Stimulated activated effector memory CD8-positive, alpha-beta T cell treated with anti-CD3 and anti-CD28 coated beads, Interleukin-12 subunit alpha, Interleukin-12 subunit beta, amount 100 ng/mL, for 72 hours (primary cell): ENCODE results near the gene PTPN7.

Experiments
- ATAC-seq: fragments of 150-1000 bp; cut with Tn5 transposase; 2 replicates; pipeline ENCODE4 v1.10.0; 2021
- DNase-seq, 2 donors: peaks; one replicate each; pipeline ENCODE4 v3.0.0; 2021 to 2022; ENCODE audit warnings: low spot score in 2 of 2
- H3K27ac Mint-ChIP-seq: one replicate; pipeline ENCODE4 v1.8.0; 2022; ENCODE audit warnings: mild to moderate bottlenecking, mixed read lengths
- H3K36me3 Mint-ChIP-seq: one replicate; pipeline ENCODE4 v1.8.0; 2022; ENCODE audit warnings: mild to moderate bottlenecking, mixed read lengths
- H3K4me1 Mint-ChIP-seq: one replicate; pipeline ENCODE4 v1.8.0; 2022; ENCODE audit warnings: mixed read lengths
- H3K4me3 Mint-ChIP-seq: one replicate; pipeline ENCODE4 v1.8.0; 2022; ENCODE audit warnings: mild to moderate bottlenecking, mixed read lengths
- H3K9me3 Mint-ChIP-seq: one replicate; pipeline ENCODE4 v1.8.0; 2022; ENCODE audit warnings: mixed read lengths

The PTPN7 gene

DNA sequence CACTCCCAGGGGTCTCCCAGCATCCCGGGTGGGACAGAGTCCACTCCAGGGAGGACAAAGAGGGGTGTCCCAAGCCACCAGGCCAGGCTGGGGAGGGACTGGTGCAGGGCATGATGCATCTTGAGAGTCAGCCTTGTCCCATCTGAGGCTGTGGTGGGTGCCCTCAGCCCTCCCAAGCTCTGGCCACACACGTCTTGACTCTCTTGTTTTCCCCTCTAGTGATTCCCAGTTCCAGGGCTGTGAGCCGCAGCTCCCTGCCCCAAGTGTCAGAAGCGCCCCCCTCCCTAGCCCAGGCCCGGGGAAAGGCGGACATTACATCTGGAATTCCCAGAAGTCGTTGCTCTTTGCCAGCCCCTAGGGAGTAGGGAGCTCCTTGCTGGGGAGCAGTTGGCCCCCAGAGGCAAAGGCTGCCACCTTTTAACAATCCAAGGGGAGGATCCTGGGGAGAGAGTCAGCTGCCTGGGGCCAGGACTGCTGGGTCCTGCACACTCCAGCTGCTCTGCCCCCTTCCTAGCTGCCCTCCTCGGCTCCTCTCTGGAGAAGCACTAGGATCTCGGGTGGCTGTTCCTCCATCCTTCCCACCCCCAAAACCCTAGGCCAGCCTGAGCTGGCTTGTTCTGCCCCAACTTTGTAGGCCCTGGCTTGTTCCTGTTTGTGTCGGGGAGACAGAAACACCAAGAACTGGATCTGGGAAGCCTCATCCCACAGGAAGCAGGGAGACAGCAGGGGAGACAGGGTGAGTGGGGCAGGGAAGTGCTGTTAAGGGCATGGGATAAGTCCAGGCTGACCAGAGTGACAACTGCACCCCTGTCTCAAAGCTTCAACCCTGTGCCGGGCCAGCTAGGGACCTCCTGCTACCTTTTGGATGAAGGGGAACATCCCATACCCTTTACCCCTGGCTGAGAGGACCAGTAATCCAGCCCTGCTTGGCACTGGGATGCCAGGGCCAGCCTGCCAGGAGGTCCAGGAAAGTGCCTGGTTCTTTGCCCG is 3.2 kb upstream of the PTPN7 start:
- Mint-ChIP-seq H3K36me3 (peaks cover 38% of the 10 kb centered on the region), H3K9me3 (no peaks in the 10 kb centered on the region), H3K4me1 (peaks cover 87% of the 10 kb centered on the region), H3K4me3 (peak overlapping the region; percentile 100), H3K27ac (peak overlapping the region; percentile 99)
- DNase-seq (no peak), ATAC-seq (no peak)

GRCh38 chr1:202162418-202163280 is 2.2 kb upstream of the PTPN7 start:
- ATAC-seq (peak; percentile 5), DNase-seq (peak; percentile 15 to 66)
- H3K4me3 Mint-ChIP-seq = peak overlapping the region; percentile 100

GRCh38 chr1:202162047-202162417 is 1.6 kb upstream of the PTPN7 start:
- Mint-ChIP-seq H3K36me3 (peaks cover 53% of the 10 kb centered on the region), H3K4me1 (peaks cover 97% of the 10 kb centered on the region), H3K9me3 (no peaks in the 10 kb centered on the region), H3K27ac (peak overlapping the region; percentile 99), H3K4me3 (peak overlapping the region; percentile 100)
- DNase-seq (peak; percentile 55 to 81), ATAC-seq (peak; percentile 48)

More at GRCh38 chr1:202162418-202163280, 2.2 kb upstream of the PTPN7 start:
- Mint-ChIP-seq H3K27ac (peak overlapping the region; percentile 99), H3K36me3 (peaks cover 47% of the 10 kb centered on the region), H3K4me1 (peaks cover 96% of the 10 kb centered on the region), H3K9me3 (no peaks in the 10 kb centered on the region)

GRCh38 chr1:202161151-202162046 is 997 bp upstream of the PTPN7 start:
- H3K36me3 Mint-ChIP-seq = peaks cover 60% of the 10 kb centered on the region
- peaks cover 97% of the 10 kb centered on the region for H3K4me1 Mint-ChIP-seq
- peak overlapping the region; percentile 100 for H3K4me3 Mint-ChIP-seq
- H3K9me3 Mint-ChIP-seq = no peaks in the 10 kb centered on the region
- DNase-seq (peak in 1 of 2 donors; percentile 63), ATAC-seq (no peak)
- H3K27ac Mint-ChIP-seq = peak overlapping the region; percentile 99

- Mint-ChIP-seq H3K9me3 (no peaks in the 10 kb centered on the region), H3K27ac (peak overlapping the region; percentile 99), H3K4me1 (peaks cover 98% of the 10 kb centered on the region), H3K4me3 (peak overlapping the region; percentile 100), H3K36me3 (peaks cover 68% of the 10 kb centered on the region)
- ATAC-seq (peak; percentile 62), DNase-seq (peak; percentile 49 to 83)
Observed at GRCh38 chr1:202159534-202160371, 649 bp downstream of the PTPN7 start.

- peak overlapping the region; percentile 99 for H3K27ac Mint-ChIP-seq
- DNase-seq (peak; percentile 33 to 72), ATAC-seq (peak; percentile 4)
- H3K9me3 Mint-ChIP-seq = no peaks in the 10 kb centered on the region
- peaks cover 94% of the 10 kb centered on the region for H3K4me1 Mint-ChIP-seq
- H3K36me3 Mint-ChIP-seq = peaks cover 73% of the 10 kb centered on the region
- peak overlapping the region; percentile 100 for H3K4me3 Mint-ChIP-seq
Observed at GRCh38 chr1:202158810-202159533, 1.4 kb downstream of the PTPN7 start.

GRCh38 chr1:202157945-202158344 is 2.5 kb downstream of the PTPN7 start:
- peaks cover 91% of the 10 kb centered on the region for H3K4me1 Mint-ChIP-seq
- no peak for ATAC-seq
- no peak for DNase-seq
- H3K36me3 Mint-ChIP-seq = peaks cover 83% of the 10 kb centered on the region
- peak overlapping the region; percentile 100 for H3K4me3 Mint-ChIP-seq
- H3K27ac Mint-ChIP-seq = peak overlapping the region; percentile 99
- no peaks in the 10 kb centered on the region for H3K9me3 Mint-ChIP-seq

DNA sequence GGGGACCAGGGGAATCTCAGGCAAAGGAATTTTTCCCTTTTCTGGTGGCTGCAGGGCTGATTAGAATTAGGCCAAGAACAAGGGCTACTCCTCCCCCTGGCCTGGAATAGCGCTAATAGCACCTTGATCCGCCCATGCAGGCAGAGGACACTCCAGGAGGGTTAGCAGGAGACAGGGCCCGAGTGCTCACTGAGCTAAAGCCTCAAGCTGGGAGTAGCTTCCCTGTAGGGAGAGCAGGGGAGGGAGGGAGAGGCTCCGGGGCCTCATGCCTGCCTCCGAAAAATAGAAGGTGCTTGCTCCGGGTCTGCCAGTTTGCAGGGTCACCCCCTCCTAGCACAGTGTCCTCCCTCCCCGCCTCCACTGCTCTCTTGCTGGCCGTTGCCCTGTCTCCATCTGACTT is 3.8 kb downstream of the PTPN7 start:
- Mint-ChIP-seq H3K36me3 (peaks cover 96% of the 10 kb centered on the region), H3K9me3 (no peaks in the 10 kb centered on the region), H3K4me3 (peak overlapping the region; percentile 100), H3K27ac (peak overlapping the region; percentile 30), H3K4me1 (peaks cover 78% of the 10 kb centered on the region)
- ATAC-seq (no peak), DNase-seq (no peak)

- H3K9me3 Mint-ChIP-seq = no peaks in the 10 kb centered on the region
- peak overlapping the region; percentile 94 for H3K27ac Mint-ChIP-seq
- H3K4me1 Mint-ChIP-seq = peaks cover 77% of the 10 kb centered on the region
- ATAC-seq = no peak
- DNase-seq = no peak
- H3K4me3 Mint-ChIP-seq = peak overlapping the region; percentile 100
- H3K36me3 Mint-ChIP-seq = peaks cover 100% of the 10 kb centered on the region
Observed at GRCh38 chr1:202155478-202156021, 4.9 kb downstream of the PTPN7 start.

- ATAC-seq (peak; percentile 54), DNase-seq (peak; percentile 36 to 68)
- peak overlapping the region; percentile 94 for H3K27ac Mint-ChIP-seq
- peaks cover 100% of the 10 kb centered on the region for H3K36me3 Mint-ChIP-seq
- no peaks in the 10 kb centered on the region for H3K9me3 Mint-ChIP-seq
- H3K4me3 Mint-ChIP-seq = peak overlapping the region; percentile 43
- H3K4me1 Mint-ChIP-seq = peaks cover 76% of the 10 kb centered on the region
Observed at GRCh38 chr1:202154766-202155477, 5.5 kb downstream of the PTPN7 start.

GRCh38 chr1:202154148-202154765 is 6.1 kb downstream of the PTPN7 start:
- DNase-seq (no peak), ATAC-seq (no peak)
- Mint-ChIP-seq H3K9me3 (no peaks in the 10 kb centered on the region), H3K36me3 (peaks cover 100% of the 10 kb centered on the region), H3K4me1 (peaks cover 71% of the 10 kb centered on the region), H3K4me3 (peak overlapping the region; percentile 43), H3K27ac (peak overlapping the region; percentile 94)

DNA sequence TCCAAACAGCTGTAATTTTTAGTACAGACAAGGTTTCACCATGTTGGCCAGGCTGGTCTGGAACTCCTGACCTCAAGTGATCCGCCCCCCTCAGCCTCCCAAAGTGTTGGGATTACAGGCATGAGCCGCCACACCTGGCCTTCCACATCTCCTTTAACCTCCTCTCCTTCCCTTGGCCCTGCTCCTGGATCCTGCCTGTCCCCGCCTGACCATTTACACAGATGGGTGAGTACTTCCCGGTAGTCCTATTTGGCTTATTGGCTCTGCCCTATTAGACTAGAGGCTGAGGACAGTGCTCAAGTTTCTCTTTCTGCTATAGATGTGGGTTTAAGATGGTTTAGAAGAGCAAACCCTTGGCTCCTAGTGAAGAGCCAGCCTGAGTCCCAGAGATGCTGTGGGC is 7.1 kb downstream of the PTPN7 start:
- Mint-ChIP-seq H3K36me3 (peaks cover 100% of the 10 kb centered on the region), H3K9me3 (no peaks in the 10 kb centered on the region), H3K27ac (peak overlapping the region; percentile 89), H3K4me3 (no peak overlapping the region), H3K4me1 (peaks cover 63% of the 10 kb centered on the region)
- ATAC-seq = no peak
- DNase-seq = no peak
